Glutamatergic neuron (in vitro differentiated cells): Measurements from ENCODE around the gene SLPI. TPM values are rescaled to one million over a fixed set of nuclear protein-coding genes. Genes with fewer than 3 reads are reported as not detected.

Source experiments
- DNase-seq: peaks from one replicate; pipeline ENCODE4 v3.0.0; 2022
- H3K27ac Mint-ChIP-seq: one replicate; pipeline ENCODE4 v1.8.0; 2020; ENCODE audit warnings: mild to moderate bottlenecking, mixed read lengths, inconsistent platforms; ENCODE audit not compliant: unreplicated experiment
- H3K27me3 Mint-ChIP-seq: one replicate; pipeline ENCODE4 v1.8.0; 2020; ENCODE audit warnings: mild to moderate bottlenecking, moderate library complexity, mixed read lengths, inconsistent platforms; ENCODE audit not compliant: unreplicated experiment
- H3K36me3 Mint-ChIP-seq: one replicate; pipeline ENCODE4 v1.8.0; 2020; ENCODE audit warnings: mild to moderate bottlenecking, mixed read lengths, inconsistent platforms; ENCODE audit not compliant: unreplicated experiment
- H3K4me1 Mint-ChIP-seq: one replicate; pipeline ENCODE4 v1.8.0; 2020; ENCODE audit warnings: mild to moderate bottlenecking, low read depth, mixed read lengths, inconsistent platforms; ENCODE audit not compliant: unreplicated experiment
- H3K4me3 Mint-ChIP-seq: one replicate; pipeline ENCODE4 v1.8.0; 2020; ENCODE audit warnings: mild to moderate bottlenecking, mixed read lengths, inconsistent platforms; ENCODE audit not compliant: unreplicated experiment
- H3K9me3 Mint-ChIP-seq: one replicate; pipeline ENCODE4 v1.8.0; 2020; ENCODE audit warnings: mild to moderate bottlenecking, moderate library complexity, mixed read lengths, inconsistent platforms; ENCODE audit not compliant: unreplicated experiment
- total RNA-seq: library from RNA; stranded (reverse); fragmentation: NEBNext Ultra II Directional; extraction: Animal tissue kit (Norgen Biotek cat#: 25700); gene quantifications from one replicate; pipeline ENCODE4 v1.2.1, GENCODE V29; 2021; ENCODE audit not compliant: unreplicated experiment
- TF ChIP-seq, protein P1 (sequence below): fragments of 200-600 bp; sonication (generic); IDR thresholded peaks from one replicate; pipeline ENCODE4 v1.5.0; 2021; ENCODE audit not compliant: partially characterized antibody, unreplicated experiment

Gene SLPI
- total RNA-seq, 1 donor from 2014 or later, result not detected

DNA sequence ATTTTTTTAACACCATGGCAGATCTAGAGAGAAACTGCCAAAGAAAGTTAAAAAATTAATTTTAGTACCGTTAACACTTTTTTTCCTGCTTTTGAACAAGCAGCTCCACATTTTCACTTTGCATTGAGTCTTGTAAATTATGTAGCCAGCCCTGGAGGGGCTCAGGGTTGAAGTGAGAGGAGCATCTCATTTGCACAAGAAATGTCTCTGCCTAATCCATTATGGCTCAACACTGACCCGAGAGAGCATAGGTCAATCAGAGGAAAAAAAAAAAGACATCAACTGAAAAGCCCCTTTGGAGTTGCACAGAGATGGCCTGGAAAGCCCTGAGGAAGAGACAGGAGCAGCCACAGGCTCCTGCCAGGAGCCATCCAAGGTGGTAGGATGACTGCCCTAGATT lies 4.3 kb upstream of the SLPI start:
- no peaks in the 10 kb centered on the region for H3K36me3 Mint-ChIP-seq
- H3K27me3 Mint-ChIP-seq, result no peaks in the 10 kb centered on the region
- H3K4me1 Mint-ChIP-seq, result no peaks in the 10 kb centered on the region
- TF ChIP-seq, protein P1, sequence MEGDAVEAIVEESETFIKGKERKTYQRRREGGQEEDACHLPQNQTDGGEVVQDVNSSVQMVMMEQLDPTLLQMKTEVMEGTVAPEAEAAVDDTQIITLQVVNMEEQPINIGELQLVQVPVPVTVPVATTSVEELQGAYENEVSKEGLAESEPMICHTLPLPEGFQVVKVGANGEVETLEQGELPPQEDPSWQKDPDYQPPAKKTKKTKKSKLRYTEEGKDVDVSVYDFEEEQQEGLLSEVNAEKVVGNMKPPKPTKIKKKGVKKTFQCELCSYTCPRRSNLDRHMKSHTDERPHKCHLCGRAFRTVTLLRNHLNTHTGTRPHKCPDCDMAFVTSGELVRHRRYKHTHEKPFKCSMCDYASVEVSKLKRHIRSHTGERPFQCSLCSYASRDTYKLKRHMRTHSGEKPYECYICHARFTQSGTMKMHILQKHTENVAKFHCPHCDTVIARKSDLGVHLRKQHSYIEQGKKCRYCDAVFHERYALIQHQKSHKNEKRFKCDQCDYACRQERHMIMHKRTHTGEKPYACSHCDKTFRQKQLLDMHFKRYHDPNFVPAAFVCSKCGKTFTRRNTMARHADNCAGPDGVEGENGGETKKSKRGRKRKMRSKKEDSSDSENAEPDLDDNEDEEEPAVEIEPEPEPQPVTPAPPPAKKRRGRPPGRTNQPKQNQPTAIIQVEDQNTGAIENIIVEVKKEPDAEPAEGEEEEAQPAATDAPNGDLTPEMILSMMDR, result no peak
- no peak for DNase-seq
- H3K27ac Mint-ChIP-seq, result no peak overlapping the region
- no peak overlapping the region for H3K4me3 Mint-ChIP-seq
- H3K9me3 Mint-ChIP-seq, result no peaks in the 10 kb centered on the region

DNA sequence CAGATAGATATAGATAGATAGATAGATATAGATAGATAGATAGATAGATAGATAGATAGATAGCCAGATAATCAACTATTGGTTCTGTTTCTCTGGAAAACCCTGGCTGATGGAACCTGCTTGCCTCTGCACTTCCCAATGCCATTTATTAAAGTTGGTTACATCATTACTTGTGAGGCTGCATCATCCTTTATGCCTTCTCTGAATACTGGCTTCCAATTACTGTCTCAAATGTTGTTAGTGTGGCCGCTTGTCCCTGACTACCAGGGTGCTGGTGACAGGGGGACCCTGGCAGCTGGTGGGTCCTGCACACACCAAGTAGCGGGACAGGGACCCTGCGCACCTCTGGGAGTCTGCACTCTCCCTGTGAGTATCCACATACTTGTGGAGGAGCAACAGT lies 3.9 kb upstream of the SLPI start:
- Mint-ChIP-seq H3K27ac (no peak overlapping the region), H3K4me3 (no peak overlapping the region), H3K36me3 (no peaks in the 10 kb centered on the region), H3K27me3 (no peaks in the 10 kb centered on the region), H3K9me3 (no peaks in the 10 kb centered on the region), H3K4me1 (no peaks in the 10 kb centered on the region)
- TF ChIP-seq, protein P1, result no peak
- no peak for DNase-seq

DNA sequence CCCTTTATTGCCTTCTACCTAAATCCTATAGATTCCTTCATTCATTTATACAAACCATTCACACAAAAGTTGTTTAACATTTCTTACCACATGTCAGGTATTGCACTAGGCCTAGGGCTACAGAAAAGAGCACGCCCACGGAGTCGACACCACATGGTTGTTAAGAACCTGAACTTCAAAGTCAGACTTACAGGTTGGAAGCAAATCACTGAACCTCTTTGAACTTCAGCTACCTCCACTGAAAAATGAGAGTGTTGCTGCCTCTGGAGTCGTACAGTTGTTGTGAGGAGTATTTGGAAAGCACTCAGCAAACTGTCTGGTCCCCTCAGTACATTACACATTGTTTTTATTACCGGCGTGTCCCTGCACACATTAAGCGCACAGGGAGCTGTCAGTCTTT lies 3.3 kb upstream of the SLPI start:
- H3K27me3 Mint-ChIP-seq, result no peaks in the 10 kb centered on the region
- no peak overlapping the region for H3K27ac Mint-ChIP-seq
- H3K9me3 Mint-ChIP-seq, result no peaks in the 10 kb centered on the region

DNA sequence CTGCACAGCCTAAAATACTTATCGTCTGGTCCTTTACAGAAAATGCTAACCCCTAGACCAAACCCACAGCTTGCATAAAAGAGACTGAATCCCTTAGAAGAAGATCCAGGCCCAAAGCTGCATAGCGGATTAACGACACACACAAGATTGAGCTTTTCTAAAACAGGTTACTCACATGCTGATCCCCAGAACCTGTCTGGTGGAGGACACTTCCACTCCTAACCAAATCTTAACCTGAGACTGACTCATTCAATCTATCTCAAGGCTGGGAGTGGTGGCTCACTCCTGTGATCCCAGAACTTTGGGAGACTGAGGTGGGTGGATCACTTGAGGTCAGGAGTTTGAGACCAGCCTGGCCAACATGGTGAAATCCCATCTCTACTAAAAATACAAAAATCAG lies 2.8 kb upstream of the SLPI start:
- Mint-ChIP-seq H3K27ac (no peak overlapping the region), H3K27me3 (no peaks in the 10 kb centered on the region)

More for the DNA sequence above, 3.3 kb upstream of the SLPI start:
- Mint-ChIP-seq H3K36me3 (no peaks in the 10 kb centered on the region), H3K4me3 (no peak overlapping the region), H3K4me1 (no peaks in the 10 kb centered on the region)
- DNase-seq, result no peak
- TF ChIP-seq, protein P1, result no peak

DNA sequence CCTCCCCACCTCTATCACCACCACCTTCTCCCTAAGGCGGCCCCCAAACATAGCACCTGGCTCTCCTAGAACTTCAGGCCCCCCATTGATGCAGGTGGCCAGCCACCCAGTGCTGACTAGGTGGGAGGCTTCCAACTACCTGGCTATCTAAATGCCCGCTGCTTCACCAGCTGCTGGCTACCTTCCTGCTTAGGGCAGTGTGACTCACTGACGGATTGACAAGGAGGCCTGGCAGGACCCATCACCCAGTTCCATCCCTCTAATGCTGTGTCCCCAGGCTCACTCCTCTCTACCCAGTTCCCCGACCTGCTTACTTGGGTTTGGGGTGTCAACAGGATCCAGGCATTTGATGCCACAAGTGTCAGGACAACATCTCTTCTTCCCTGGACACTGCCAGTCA lies 1.1 kb downstream of the SLPI start:
- no peaks in the 10 kb centered on the region for H3K9me3 Mint-ChIP-seq
- no peak overlapping the region for H3K4me3 Mint-ChIP-seq

More for the DNA sequence above, 2.8 kb upstream of the SLPI start:
- DNase-seq, result no peak
- no peaks in the 10 kb centered on the region for H3K9me3 Mint-ChIP-seq
- no peaks in the 10 kb centered on the region for H3K36me3 Mint-ChIP-seq
- no peaks in the 10 kb centered on the region for H3K4me1 Mint-ChIP-seq
- H3K4me3 Mint-ChIP-seq, result no peak overlapping the region
- TF ChIP-seq, protein P1, result no peak

More for the DNA sequence above, 1.1 kb downstream of the SLPI start:
- H3K27me3 Mint-ChIP-seq, result no peaks in the 10 kb centered on the region
- H3K27ac Mint-ChIP-seq, result no peak overlapping the region
- H3K4me1 Mint-ChIP-seq, result no peaks in the 10 kb centered on the region
- H3K36me3 Mint-ChIP-seq, result no peaks in the 10 kb centered on the region
- no peak for DNase-seq
- TF ChIP-seq, protein P1, result no peak
